ENCODE data around the gene RAB26.
A peak's percentile ranks its signal among the peaks of the same experiment; 100 is the strongest.
"Not testable (repeated sequence)": the region's sequence is repeated elsewhere in the genome, so short reads cannot be mapped to it uniquely, and the experiment has no call there.

Gene RAB26

GRCh38 chr16:2117960-2118722 is 30.3 kb upstream of the RAB26 start:
- DNase-seq = not testable (repeated sequence)

- DNase-seq = not testable (repeated sequence)
Measured at GRCh38 chr16:2121325-2121724, 27.1 kb upstream of the RAB26 start.

- no peak for DNase-seq
Measured at GRCh38 chr16:2121853-2122252, 26.6 kb upstream of the RAB26 start.

- no peak for DNase-seq
Measured at GRCh38 chr16:2122429-2122828, 26.0 kb upstream of the RAB26 start.

- DNase-seq = not testable (repeated sequence)
Measured at GRCh38 chr16:2122934-2123683, 25.3 kb upstream of the RAB26 start.

- DNase-seq = not testable (repeated sequence)
Measured at GRCh38 chr16:2123706-2124376, 24.6 kb upstream of the RAB26 start.

- not testable (repeated sequence) for DNase-seq
Measured at GRCh38 chr16:2124377-2124693, 24.1 kb upstream of the RAB26 start.

- not testable (repeated sequence) for DNase-seq
Measured at GRCh38 chr16:2124694-2125444, 23.6 kb upstream of the RAB26 start.

- not testable (repeated sequence) for DNase-seq
Measured at GRCh38 chr16:2125609-2126008, 22.8 kb upstream of the RAB26 start.

- DNase-seq = not testable (repeated sequence)
Measured at GRCh38 chr16:2126161-2126743, 22.2 kb upstream of the RAB26 start.

- DNase-seq = not testable (repeated sequence)
Measured at GRCh38 chr16:2126928-2127556, 21.4 kb upstream of the RAB26 start.

- DNase-seq = not testable (repeated sequence)
Measured at GRCh38 chr16:2127630-2128280, 20.7 kb upstream of the RAB26 start.

GRCh38 chr16:2129251-2129650 is 19.2 kb upstream of the RAB26 start:
- not testable (repeated sequence) for DNase-seq

- DNase-seq = not testable (repeated sequence)
Measured at GRCh38 chr16:2129890-2130447, 18.5 kb upstream of the RAB26 start.

GRCh38 chr16:2133797-2134196 is 14.6 kb upstream of the RAB26 start:
- DNase-seq = not testable (repeated sequence)

GRCh38 chr16:2135071-2135470 is 13.4 kb upstream of the RAB26 start:
- not testable (repeated sequence) for DNase-seq

GRCh38 chr16:2135770-2136490 is 12.5 kb upstream of the RAB26 start, which contains the start of gene PKD1:
PKD1 (minus strand) TSS chr16:2135898; CDS start chr16:2135689, 209 bp downstream.
- DNase-seq = peak; percentile 98

- no peak for DNase-seq
Measured at GRCh38 chr16:2142942-2143877, 5.2 kb upstream of the RAB26 start.

GRCh38 chr16:2143878-2144485 is 4.4 kb upstream of the RAB26 start:
- no peak for DNase-seq
